ENCODE measurements around the gene GALNT2. TPM values are rescaled to one million over a fixed set of nuclear protein-coding genes. Genes with fewer than 3 reads are reported as not detected.

GALNT2 gene
- total and polyA plus RNA-seq, 9 of the 15 experiments (the other 6 are each of a cell fraction or from before 2014, with no cell fraction given) = 1.6 to 106 (median 51.9) TPM

GRCh38 chr1:230210981-230211336, 143.9 kb downstream of the GALNT2 start (continued):
- no peak for TF ChIP-seq GTF3C2 (IDR thresholded peaks at IDR 0.05; ENCODE audit: borderline replicate concordance, extremely low read depth, insufficient read length)
- no peak for TF ChIP-seq ZFP36 (IDR thresholded peaks at IDR 0.05; ENCODE audit: low read depth, low read length, partially characterized antibody)
- no peak for TF ChIP-seq TCF3 (CRISPR knock-in tag; IDR thresholded peaks at IDR 0.05)

GRCh38 chr1:230211436-230212145, 144.6 kb downstream of the GALNT2 start:
- H3K4me2 ChIP-seq (ENCODE audit: insufficient read depth, low read length) = no peak overlapping the region
- no peak for FAIRE-seq
- intact Hi-C loops (cut with micrococcal nuclease) (no loop called here), in situ Hi-C loops (cut with MboI) (no loop called here)
- peaks cover 30% of the 10 kb centered on the region for H3K36me3 ChIP-seq (ENCODE audit: control insufficient read depth, insufficient read depth, low read length)
- peaks cover 54% of the 10 kb centered on the region for H3K79me2 ChIP-seq (ENCODE audit: control insufficient read depth, insufficient read depth, low read length)
- H3K27me3 ChIP-seq (ENCODE audit: control insufficient read depth in 2 of 2, insufficient read depth in 2 of 2, low read length in 2 of 2) = no peaks in the 10 kb centered on the region
- H3K9me1 ChIP-seq (ENCODE audit: control insufficient read depth, insufficient read depth, low read length) = peaks cover 5% of the 10 kb centered on the region
- H2AFZ ChIP-seq (ENCODE audit: low read depth, low read length) = no peak overlapping the region
- WGBS (ENCODE audit: insufficient coverage, low coverage, missing lambda C conversion rate) = 85% methylated on average over 8 of the region's 8 CpGs
- DNase-seq (ENCODE audit: extremely low read depth in 1 of 4, low spot score in 3 of 4) = no peak
- no TSS peak for BruUV-seq (replicated peaks)
- H3K27ac ChIP-seq (ENCODE audit: extremely low read depth, low read depth, low read length) = no peak overlapping the region
- H4K20me1 ChIP-seq (replicated peaks; ENCODE audit: control insufficient read depth, insufficient read depth, low read length) = peaks cover 3% of the 10 kb centered on the region; the same call in 1 of the 2 replicates
- peaks cover 8 to 27% of the 10 kb centered on the region in 2 experiments for H3K4me1 ChIP-seq (replicated peaks in 1 of 2; ENCODE audit: control insufficient read depth in 2 of 2, insufficient read depth in 2 of 2, low read length in 2 of 2)
- no peaks in the 10 kb centered on the region for H3K9me3 ChIP-seq (replicated peaks; ENCODE audit: control insufficient read depth, insufficient read depth, low read depth, low read length)
- ChIA-PET CTCF (ENCODE audit: low intra/inter-chr PET ratio) (no interaction called here), POLR2A (interaction anchor here (0.9 to 1.8 kb wide), 4 partner anchors 9 to 13 kb away, joined by 3 to 5 read pairs (median 4); no protein-coding TSS in a partner anchor)
- H3K4me3 ChIP-seq = no peak overlapping the region
- H3K9ac ChIP-seq (ENCODE audit: insufficient read depth in 1 of 2, low read depth in 2 of 2, low read length in 2 of 2) = no peak overlapping the region
- ATAC-seq = no peak
- TF ChIP-seq RBM25 (IDR thresholded peaks at IDR 0.05; ENCODE audit: low read depth, low read length, severe bottlenecking) = peak; percentile 23
- no peak for TF ChIP-seq ZKSCAN3 (CRISPR knock-in tag; IDR thresholded peaks at IDR 0.05)

All from K562 (cell line).